WTC11 (cell line): ENCODE measurements around the gene MTA3.

Experiments used
- CTCF ChIP-seq: fragments of 200-600 bp; IDR thresholded peaks from 2 replicates; pipeline ENCODE4 v1.8.0; 2022; ENCODE audit warnings: antibody characterized with exemption
- FOXP1 ChIP-seq: sonication (generic); formaldehyde crosslinking; IDR thresholded peaks from 2 replicates; pipeline ENCODE4 v1.8.0; 2022; ENCODE audit warnings: missing genetic modification reagents, mild to moderate bottlenecking, moderate library complexity, borderline replicate concordance
- FOXP4 ChIP-seq: sonication (generic); formaldehyde crosslinking; IDR thresholded peaks from 2 replicates; pipeline ENCODE4 v1.8.0; 2022; ENCODE audit warnings: mild to moderate bottlenecking, missing genetic modification reagents
- HMGXB4 ChIP-seq: sonication (generic); formaldehyde crosslinking; IDR thresholded peaks from 2 replicates; pipeline ENCODE4 v1.8.1; 2023; ENCODE audit warnings: mild to moderate bottlenecking, moderate library complexity, missing genetic modification reagents
- MAX ChIP-seq: sonication (generic); formaldehyde crosslinking; IDR thresholded peaks from 2 replicates; pipeline ENCODE4 v1.8.0; 2022; ENCODE audit warnings: mild to moderate bottlenecking, missing genetic modification reagents
- NFE2L1 ChIP-seq: sonication (generic); formaldehyde crosslinking; IDR thresholded peaks from 2 replicates; pipeline ENCODE4 v1.8.1; 2023; ENCODE audit warnings: missing genetic modification reagents
- NFYB ChIP-seq: sonication (generic); formaldehyde crosslinking; conservative IDR thresholded peaks from 2 replicates; pipeline ENCODE4 v1.8.0; 2022; ENCODE audit warnings: low read depth, missing genetic modification reagents
- USF1 ChIP-seq: sonication (generic); formaldehyde crosslinking; IDR thresholded peaks from 2 replicates; pipeline ENCODE4 v1.8.0; 2022; ENCODE audit warnings: mild to moderate bottlenecking, missing genetic modification reagents
- ZNF138 ChIP-seq: sonication (generic); formaldehyde crosslinking; conservative IDR thresholded peaks from 2 replicates; pipeline ENCODE4 v1.8.1; 2022; ENCODE audit warnings: mild to moderate bottlenecking, moderate library complexity, missing genetic modification reagents
- ZNF219 ChIP-seq: sonication (generic); formaldehyde crosslinking; IDR thresholded peaks from 2 replicates; pipeline ENCODE4 v1.8.0; 2023; ENCODE audit warnings: missing genetic modification reagents, mild to moderate bottlenecking, borderline replicate concordance
- TF ChIP-seq, protein P1 (sequence below): sonication (generic); formaldehyde crosslinking; conservative IDR thresholded peaks from 2 replicates; pipeline ENCODE4 v1.8.1; 2023; ENCODE audit warnings: mild to moderate bottlenecking, low read depth, missing genetic modification reagents, moderate library complexity
- TF ChIP-seq, protein P2 (sequence below): sonication (generic); formaldehyde crosslinking; IDR thresholded peaks from 2 replicates; pipeline ENCODE4 v1.8.1; 2022; ENCODE audit warnings: low read depth, missing genetic modification reagents, borderline replicate concordance

DNA sequence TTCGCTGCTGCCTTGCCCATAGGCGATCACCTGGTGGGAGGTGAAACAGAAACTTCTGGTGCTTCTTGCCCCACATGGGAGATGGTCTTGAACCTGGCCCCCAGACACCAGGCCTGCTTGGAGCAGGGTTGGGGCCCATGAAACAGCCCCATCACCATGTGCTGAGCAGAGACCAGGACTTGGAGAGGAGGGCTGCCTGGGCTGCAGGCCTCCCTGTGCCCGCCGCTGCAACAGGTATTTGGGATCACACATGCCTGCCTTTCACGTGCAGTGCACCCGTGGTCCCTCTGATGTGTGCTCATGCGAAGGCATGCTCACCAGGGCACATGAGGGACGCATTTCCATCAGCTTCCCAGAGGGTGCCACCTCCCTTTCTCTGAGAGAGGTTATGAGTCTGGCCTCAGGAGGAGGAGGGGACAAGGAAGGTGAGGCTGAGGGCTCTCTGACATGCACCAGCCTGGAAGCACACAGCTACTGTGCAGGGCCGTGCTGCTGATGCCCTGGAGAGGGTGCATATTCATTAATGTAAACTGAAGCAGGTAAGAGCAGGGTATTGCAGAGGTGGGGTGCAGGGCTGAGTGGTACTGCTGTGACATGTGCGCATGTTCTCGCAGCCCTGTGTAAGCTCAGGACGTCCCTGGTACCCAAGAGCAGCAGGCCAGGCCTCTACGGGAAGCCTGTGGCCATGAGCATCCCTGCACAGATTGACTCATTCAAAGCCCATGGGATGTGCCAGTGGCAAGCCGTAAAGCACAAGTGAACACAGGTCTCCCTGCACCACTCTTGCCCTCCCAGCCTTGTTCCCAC, 199.7 kb downstream of the MTA3 start:
- TF ChIP-seq USF1 (CRISPR knock-in tag): no peak
- no peak for TF ChIP-seq CTCF
- TF ChIP-seq NFYB (CRISPR knock-in tag): no peak
- TF ChIP-seq FOXP1 (CRISPR knock-in tag): no peak
- TF ChIP-seq, protein P1, sequence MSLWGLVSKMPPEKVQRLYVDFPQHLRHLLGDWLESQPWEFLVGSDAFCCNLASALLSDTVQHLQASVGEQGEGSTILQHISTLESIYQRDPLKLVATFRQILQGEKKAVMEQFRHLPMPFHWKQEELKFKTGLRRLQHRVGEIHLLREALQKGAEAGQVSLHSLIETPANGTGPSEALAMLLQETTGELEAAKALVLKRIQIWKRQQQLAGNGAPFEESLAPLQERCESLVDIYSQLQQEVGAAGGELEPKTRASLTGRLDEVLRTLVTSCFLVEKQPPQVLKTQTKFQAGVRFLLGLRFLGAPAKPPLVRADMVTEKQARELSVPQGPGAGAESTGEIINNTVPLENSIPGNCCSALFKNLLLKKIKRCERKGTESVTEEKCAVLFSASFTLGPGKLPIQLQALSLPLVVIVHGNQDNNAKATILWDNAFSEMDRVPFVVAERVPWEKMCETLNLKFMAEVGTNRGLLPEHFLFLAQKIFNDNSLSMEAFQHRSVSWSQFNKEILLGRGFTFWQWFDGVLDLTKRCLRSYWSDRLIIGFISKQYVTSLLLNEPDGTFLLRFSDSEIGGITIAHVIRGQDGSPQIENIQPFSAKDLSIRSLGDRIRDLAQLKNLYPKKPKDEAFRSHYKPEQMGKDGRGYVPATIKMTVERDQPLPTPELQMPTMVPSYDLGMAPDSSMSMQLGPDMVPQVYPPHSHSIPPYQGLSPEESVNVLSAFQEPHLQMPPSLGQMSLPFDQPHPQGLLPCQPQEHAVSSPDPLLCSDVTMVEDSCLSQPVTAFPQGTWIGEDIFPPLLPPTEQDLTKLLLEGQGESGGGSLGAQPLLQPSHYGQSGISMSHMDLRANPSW (CRISPR knock-in tag): no peak
- TF ChIP-seq MAX (CRISPR knock-in tag): no peak
- no peak for TF ChIP-seq FOXP4 (CRISPR knock-in tag)
- TF ChIP-seq, protein P2, sequence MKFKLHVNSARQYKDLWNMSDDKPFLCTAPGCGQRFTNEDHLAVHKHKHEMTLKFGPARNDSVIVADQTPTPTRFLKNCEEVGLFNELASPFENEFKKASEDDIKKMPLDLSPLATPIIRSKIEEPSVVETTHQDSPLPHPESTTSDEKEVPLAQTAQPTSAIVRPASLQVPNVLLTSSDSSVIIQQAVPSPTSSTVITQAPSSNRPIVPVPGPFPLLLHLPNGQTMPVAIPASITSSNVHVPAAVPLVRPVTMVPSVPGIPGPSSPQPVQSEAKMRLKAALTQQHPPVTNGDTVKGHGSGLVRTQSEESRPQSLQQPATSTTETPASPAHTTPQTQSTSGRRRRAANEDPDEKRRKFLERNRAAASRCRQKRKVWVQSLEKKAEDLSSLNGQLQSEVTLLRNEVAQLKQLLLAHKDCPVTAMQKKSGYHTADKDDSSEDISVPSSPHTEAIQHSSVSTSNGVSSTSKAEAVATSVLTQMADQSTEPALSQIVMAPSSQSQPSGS (CRISPR knock-in tag): no peak
- TF ChIP-seq NFE2L1 (CRISPR knock-in tag): no peak
- no peak for TF ChIP-seq HMGXB4 (CRISPR knock-in tag)
- TF ChIP-seq ZNF219 (CRISPR knock-in tag): no peak
- TF ChIP-seq ZNF138 (CRISPR knock-in tag): no peak
